OCI-LY1 (cell line): ENCODE results near the gene ICE1.
"Not testable (repeated sequence)": the region's sequence is repeated elsewhere in the genome, so short reads cannot be mapped to it uniquely, and the experiment has no call there.

Experiments used
- H2AFZ ChIP-seq: fragments of 200-600 bp; sonication (generic), shearing (Covaris generic); 2 replicates; pipeline ENCODE4 v1.6.0; 2014; ENCODE audit warnings: antibody characterized with exemption, mild to moderate bottlenecking, low read length
- H3F3A ChIP-seq: fragments of 200-600 bp; sonication (generic), shearing (Covaris generic); 2 replicates; pipeline ENCODE4 v1.6.0; 2014; ENCODE audit warnings: mild to moderate bottlenecking, antibody characterized with exemption, low read length, moderate library complexity; ENCODE audit not compliant: insufficient read depth
- H3K27ac ChIP-seq: fragments of 200-600 bp; sonication (generic); 2 replicates; pipeline ENCODE4 v1.5.1; 2014; ENCODE audit warnings: low read length, mixed run types, mild to moderate bottlenecking, low read depth; ENCODE audit not compliant: poor library complexity, severe bottlenecking
- H3K27me3 ChIP-seq: fragments of 200-600 bp; sonication (generic); 2 replicates; pipeline ENCODE4 v1.6.0; 2014; ENCODE audit warnings: antibody characterized with exemption, mild to moderate bottlenecking, low read length, moderate library complexity; ENCODE audit not compliant: insufficient read depth
- H3K36me3 ChIP-seq: fragments of 200-600 bp; sonication (generic); 2 replicates; pipeline ENCODE4 v1.6.1; 2014; ENCODE audit warnings: mild to moderate bottlenecking, antibody characterized with exemption, low read length, moderate library complexity, mixed read lengths; ENCODE audit not compliant: insufficient read depth
- H3K4me1 ChIP-seq: fragments of 200-600 bp; sonication (generic); 2 replicates; pipeline ENCODE4 v1.5.1; 2014; ENCODE audit warnings: mild to moderate bottlenecking, low read length, moderate library complexity; ENCODE audit not compliant: insufficient read depth, severe bottlenecking
- H3K4me2 ChIP-seq: fragments of 200-600 bp; sonication (generic), shearing (Covaris generic); 2 replicates; pipeline ENCODE4 v1.6.1; 2014; ENCODE audit warnings: low read length
- H3K4me3 ChIP-seq: fragments of 200-600 bp; sonication (generic); 2 replicates; pipeline ENCODE4 v1.5.1; 2014; ENCODE audit warnings: low read length, low read depth, mild to moderate bottlenecking, mixed read lengths; ENCODE audit not compliant: poor library complexity, severe bottlenecking
- H3K79me2 ChIP-seq: fragments of 200-600 bp; shearing (Covaris generic); 2 replicates; pipeline ENCODE4 v1.6.1; 2016; ENCODE audit warnings: mixed run types, low read length, mixed read lengths; ENCODE audit not compliant: insufficient read depth
- H3K9ac ChIP-seq: fragments of 200-600 bp; sonication (generic), shearing (Covaris generic); 2 replicates; pipeline ENCODE4 v1.6.1; 2014; ENCODE audit warnings: mild to moderate bottlenecking, low read length, mixed read lengths
- H3K9me2 ChIP-seq: fragments of 200-600 bp; sonication (generic), shearing (Covaris generic); 2 replicates; pipeline ENCODE4 v1.6.1; 2014; ENCODE audit warnings: low read depth, mild to moderate bottlenecking, low read length, mixed read lengths
- H3K9me3 ChIP-seq: fragments of 200-600 bp; shearing (Covaris generic); 2 replicates; pipeline ENCODE4 v1.6.1; 2014; ENCODE audit warnings: low read length, mixed read lengths
- H4K20me1 ChIP-seq: fragments of 200-600 bp; sonication (generic), shearing (Covaris generic); 2 replicates; pipeline ENCODE4 v1.6.0; 2016; ENCODE audit warnings: mild to moderate bottlenecking, low read length; ENCODE audit not compliant: insufficient read depth
- CTCF ChIP-seq: fragments of 200-600 bp; sonication (generic), shearing (Covaris generic); IDR thresholded peaks from 2 replicates; pipeline ENCODE4 v1.5.1; 2017; ENCODE audit warnings: mild to moderate bottlenecking, antibody characterized with exemption, low read length, moderate library complexity, mixed read lengths
- EZH2 ChIP-seq: fragments of 200-600 bp; sonication (generic), shearing (Covaris generic); IDR thresholded peaks from 2 replicates; pipeline ENCODE4 v1.8.0; 2017; ENCODE audit warnings: borderline replicate concordance, mixed run types, mild to moderate bottlenecking, antibody characterized with exemption, low read length, moderate library complexity, mixed read lengths

ICE1 gene

GRCh38 chr5:5394384-5394986 is 28.0 kb upstream of the ICE1 start:
- H3K4me2 ChIP-seq, H3K4me1 ChIP-seq, H3K36me3 ChIP-seq, H3K9me2 ChIP-seq, H3K9ac ChIP-seq, H3K9me3 ChIP-seq, H3K27me3 ChIP-seq, H3K4me3 ChIP-seq, H4K20me1 ChIP-seq, H2AFZ ChIP-seq, H3K79me2 ChIP-seq, H3K27ac ChIP-seq, H3F3A ChIP-seq: not testable (repeated sequence)

GRCh38 chr5:5395093-5395492 is 27.4 kb upstream of the ICE1 start:
- not testable (repeated sequence) for H3K27me3 ChIP-seq, H3K4me1 ChIP-seq, H3K4me3 ChIP-seq, H4K20me1 ChIP-seq, H3K79me2 ChIP-seq, H3K9ac ChIP-seq, H3K27ac ChIP-seq, H3K4me2 ChIP-seq, H3K36me3 ChIP-seq, H3K9me3 ChIP-seq, H3K9me2 ChIP-seq, H3F3A ChIP-seq, H2AFZ ChIP-seq

- Histone ChIP-seq H3K4me3 (no peak overlapping the region), H3K79me2 (no peaks in the 10 kb centered on the region), H3K9me3 (no peaks in the 10 kb centered on the region), H3K9ac (no peak overlapping the region), H3K9me2 (no peaks in the 10 kb centered on the region), H4K20me1 (no peaks in the 10 kb centered on the region), H3K27ac (no peak overlapping the region), H3K4me1 (no peaks in the 10 kb centered on the region), H3K4me2 (no peak overlapping the region), H3K36me3 (no peaks in the 10 kb centered on the region), H3F3A (no peaks in the 10 kb centered on the region), H2AFZ (no peak overlapping the region), H3K27me3 (no peaks in the 10 kb centered on the region)
- no peak for TF ChIP-seq EZH2
- TF ChIP-seq CTCF: no peak
These were observed 24.4 kb upstream of the ICE1 start for GRCh38 chr5:5398071-5398470.

- no peak overlapping the region for H2AFZ ChIP-seq
- H3F3A ChIP-seq: no peaks in the 10 kb centered on the region
- H3K36me3 ChIP-seq: no peaks in the 10 kb centered on the region
- H3K9me2 ChIP-seq: no peaks in the 10 kb centered on the region
- H3K79me2 ChIP-seq: no peaks in the 10 kb centered on the region
- H3K27me3 ChIP-seq: no peaks in the 10 kb centered on the region
- H3K27ac ChIP-seq: no peak overlapping the region
- TF ChIP-seq EZH2: no peak
- TF ChIP-seq CTCF: no peak
- H3K4me2 ChIP-seq: no peak overlapping the region
- H3K4me3 ChIP-seq: no peak overlapping the region
- H3K4me1 ChIP-seq: no peaks in the 10 kb centered on the region
- H3K9ac ChIP-seq: no peak overlapping the region
- H3K9me3 ChIP-seq: no peaks in the 10 kb centered on the region
- H4K20me1 ChIP-seq: no peaks in the 10 kb centered on the region
These were observed 21.4 kb upstream of the ICE1 start for GRCh38 chr5:5401095-5401494.
